B cell (primary cell): ENCODE data around the gene TGFBR2. TPM values are rescaled to one million over a fixed set of nuclear protein-coding genes. Genes with fewer than 3 reads are reported as not detected.
A peak's percentile ranks its signal among the peaks of the same experiment; 100 is the strongest.

Source experiments
- ATAC-seq: fragments of 200-7000 bp; cut with Tn5 transposase; one replicate; pipeline ENCODE4 v1.10.0; 2021; ENCODE audit warnings: low read depth, mild to moderate bottlenecking, moderate number of reproducible peaks, moderate library complexity
- CTCF ChIA-PET: fragments of 350-600 bp; sonication (Branson Sonifier 250); formaldehyde crosslinking; loops from one replicate; lab custom pipeline; 2021; ENCODE audit warnings: antibody characterized with exemption, inconsistent platforms; lab: Charles Lee
- POLR2A ChIA-PET: fragments of 350-600 bp; sonication (Branson Sonifier 250); formaldehyde crosslinking; loops from one replicate; lab custom pipeline; 2021; ENCODE audit warnings: antibody characterized with exemption; lab: Charles Lee
- DNase-seq: peaks from one replicate; pipeline ENCODE4 v3.0.0; 2013
- H2AFZ ChIP-seq: 2 replicates; pipeline ENCODE4 v1.6.1; 2012; ENCODE audit warnings: mild to moderate bottlenecking, low read depth, low read length; ENCODE audit not compliant: insufficient read depth, poor library complexity, severe bottlenecking
- H3K27ac ChIP-seq, 2 donors: 1 replicate in 1 of 2; 2 replicates in 1 of 2; pipeline ENCODE4 v1.5.1; 2012 to 2013; ENCODE audit warnings: low read length in 2 of 2, mild to moderate bottlenecking in 2 of 2, moderate library complexity in 1 of 2
- H3K27me3 ChIP-seq, 4 experiments: fragments of 200-600 bp in 1 of 4; sonication (generic) in 1 of 4; replicated peaks in 1 of 4; 1 replicate in 2 of 4; 2 replicates in 2 of 4; pipeline versions ENCODE4 v1.6.1 to v1.7.0; 2013 to 2016; ENCODE audit warnings: low read length in 3 of 4, mild to moderate bottlenecking in 2 of 4, mixed read lengths in 1 of 4, moderate library complexity in 1 of 4; ENCODE audit not compliant: insufficient read depth in 4 of 4, control insufficient read depth in 3 of 4; ENCODE audit errors: control extremely low read depth in 1 of 4
- H3K36me3 ChIP-seq, 2 experiments: replicated peaks in 1 of 2; 1 replicate in 1 of 2; 2 replicates in 1 of 2; pipeline versions ENCODE4 v1.6.1 to v1.7.1; 2013; ENCODE audit warnings: low read length in 1 of 2; ENCODE audit not compliant: insufficient read depth in 2 of 2, control insufficient read depth in 1 of 2; ENCODE audit errors: control extremely low read depth in 1 of 2, extremely low read depth in 1 of 2
- H3K4me1 ChIP-seq, 2 donors: fragments of 200-600 bp in 1 of 2; sonication (generic) in 1 of 2; 1 replicate in 1 of 2; 2 replicates in 1 of 2; pipeline versions ENCODE4 v1.5.1 to v1.6.1; 2013 to 2017; ENCODE audit warnings: low read length in 2 of 2; ENCODE audit not compliant: control insufficient read depth in 2 of 2, insufficient read depth in 2 of 2
- H3K4me2 ChIP-seq: replicated peaks from 2 replicates; pipeline ENCODE3; 2012; ENCODE audit warnings: mild to moderate bottlenecking, low read depth, low read length; ENCODE audit not compliant: poor library complexity, severe bottlenecking
- H3K4me3 ChIP-seq, 5 experiments: fragments of 200-600 bp in 1 of 5; sonication (generic) in 1 of 5; 1 replicate in 3 of 5; 2 replicates in 2 of 5; pipeline versions ENCODE4 v1.5.1 to v1.7.0; 2011 to 2016; ENCODE audit warnings: low read length in 4 of 5, mild to moderate bottlenecking in 4 of 5, low read depth in 2 of 5, control low read depth in 1 of 5, moderate library complexity in 1 of 5; ENCODE audit not compliant: insufficient read depth in 1 of 5; ENCODE audit errors: control extremely low read depth in 1 of 5, extremely low read depth in 1 of 5
- H3K79me2 ChIP-seq: fragments of 200-600 bp; sonication (generic); one replicate; pipeline ENCODE4 v1.6.0; 2016; ENCODE audit warnings: low read length; ENCODE audit not compliant: control insufficient read depth, insufficient read depth
- H3K9ac ChIP-seq: fragments of 200-600 bp; sonication (generic); 2 replicates; pipeline ENCODE4 v1.6.1; 2017; ENCODE audit warnings: mild to moderate bottlenecking, low read length, moderate library complexity
- H3K9me3 ChIP-seq, 3 donors: one replicate each; pipeline versions ENCODE4 v1.6.1 to v1.7.1; 2013; ENCODE audit warnings: low read length in 2 of 3; ENCODE audit not compliant: control insufficient read depth in 2 of 3, insufficient read depth in 1 of 3; ENCODE audit errors: control extremely low read depth in 1 of 3
- H4K20me1 ChIP-seq: 2 replicates; pipeline ENCODE4 v1.6.0; 2012; ENCODE audit warnings: mild to moderate bottlenecking, low read length; ENCODE audit not compliant: insufficient read depth, control insufficient read depth, poor library complexity, severe bottlenecking
- H3K27ac Mint-ChIP-seq: one replicate; pipeline ENCODE4 v1.8.0; 2021; ENCODE audit warnings: mixed read lengths
- H3K27me3 Mint-ChIP-seq: one replicate; pipeline ENCODE4 v1.8.0; 2021; ENCODE audit warnings: mixed read lengths
- H3K4me1 Mint-ChIP-seq: one replicate; pipeline ENCODE4 v1.8.0; 2021; ENCODE audit warnings: mixed read lengths
- H3K4me3 Mint-ChIP-seq: one replicate; pipeline ENCODE4 v1.8.0; 2021; ENCODE audit warnings: mixed read lengths
- H3K9me3 Mint-ChIP-seq: one replicate; pipeline ENCODE4 v1.8.0; 2022; ENCODE audit warnings: mixed read lengths; ENCODE audit not compliant: insufficient read depth
- CTCF ChIP-seq: fragments of 200-600 bp; IDR thresholded peaks from one replicate; pipeline ENCODE4 v1.8.0; 2022; ENCODE audit warnings: antibody characterized with exemption, mild to moderate bottlenecking
- EZH2 ChIP-seq: IDR thresholded peaks from 2 replicates; pipeline ENCODE4 v1.6.1; 2012; ENCODE audit warnings: borderline replicate concordance, low read depth, mild to moderate bottlenecking, moderate library complexity, low read length; ENCODE audit not compliant: insufficient read depth, poor library complexity, severe bottlenecking
- WGBS: methylation state at CpG from one replicate; pipeline ENCODE4 v1.1.5; 2013; ENCODE audit warnings: missing lambda C conversion rate; ENCODE audit not compliant: insufficient coverage; 5-methylcytosine and 5-hydroxymethylcytosine counted together
- intact Hi-C: fragments of 100-400 bp; cut with micrococcal nuclease; formaldehyde crosslinking; loops from one replicate; pipeline ENCODE4 v1.10.0; 2022
- polyA plus RNA-seq: library from polyadenylated mRNA; depleted of rRNA; stranded (reverse); fragments of >200 nt; gene quantifications from 2 replicates; pipeline ENCODE4 v1.2.3, GENCODE V29; 2012
- total RNA-seq, 2 donors: library from RNA; stranded (reverse); fragments of 120-200 nt in 1 of 2; gene quantifications; 1 replicate in 1 of 2; 2 replicates in 1 of 2; pipeline versions ENCODE4 v1.2.3 to v1.2.4, GENCODE V29; 2013 to 2022

Gene TGFBR2
- total and polyA plus RNA-seq, 2 donors (not counting 1 experiment from before 2014, with no cell fraction given) = 68.7 to 189 TPM

- Histone ChIP-seq H3K4me2 (peak overlapping the region; percentile 59), H3K4me1 (peaks cover 93 to 100% of the 10 kb centered on the region in 2 donors), H3K4me3 (peak overlapping the region in 1 of 5 experiments; percentile 15), H3K79me2 (peaks cover 100% of the 10 kb centered on the region), H3K27ac (peak overlapping the region; percentile 42 to 89), H3K9me3 (no peaks in the 10 kb centered on the region), H3K36me3 (peaks cover 4 to 41% of the 10 kb centered on the region in 2 experiments), H3K9ac (peak overlapping the region; percentile 18), H4K20me1 (peaks cover 17% of the 10 kb centered on the region), H3K27me3 (no peaks in the 10 kb centered on the region), H2AFZ (no peak overlapping the region)
- ChIA-PET POLR2A (no interaction called here), CTCF (interaction anchor here (1.5 to 2.9 kb wide), 2 partner anchors 8 to 13 kb away, joined by 4 to 14 read pairs; no protein-coding TSS in a partner anchor)
- Mint-ChIP-seq H3K27ac (peak overlapping the region; percentile 85), H3K27me3 (no peaks in the 10 kb centered on the region), H3K4me1 (peaks cover 92% of the 10 kb centered on the region), H3K9me3 (no peaks in the 10 kb centered on the region), H3K4me3 (peak overlapping the region; percentile 71)
- no CpG with 5 or more reads among the region's 2 CpGs for WGBS
- TF ChIP-seq CTCF (no peak), EZH2 (no peak)
- DNase-seq = no peak
- no peak for ATAC-seq
- intact Hi-C loops = loop anchor here (1.0 to 5.0 kb wide), 2 partner anchors 8 to 36 kb away; no protein-coding TSS in a partner anchor
Observed at GRCh38 chr3:30621576-30621975, 15.2 kb downstream of the TGFBR2 start.

- H3K4me3 ChIP-seq = peak overlapping the region in 1 of 5 experiments; percentile 12
- no peaks in the 10 kb centered on the region for H3K27me3 ChIP-seq
- H3K36me3 ChIP-seq = peaks cover 4 to 47% of the 10 kb centered on the region in 2 experiments
- Mint-ChIP-seq H3K4me3 (peak overlapping the region; percentile 71), H3K27ac (peak overlapping the region; percentile 85), H3K27me3 (no peaks in the 10 kb centered on the region), H3K9me3 (no peaks in the 10 kb centered on the region), H3K4me1 (peaks cover 92% of the 10 kb centered on the region)
- TF ChIP-seq CTCF = no peak
- TF ChIP-seq EZH2 = no peak
- peaks cover 93 to 100% of the 10 kb centered on the region in 2 donors for H3K4me1 ChIP-seq
- H3K9ac ChIP-seq = peak overlapping the region; percentile 19
- peak overlapping the region; percentile 59 for H3K4me2 ChIP-seq
- H4K20me1 ChIP-seq = peaks cover 12% of the 10 kb centered on the region
- intact Hi-C loops = loop anchor here (5.0 kb wide), 1 partner anchor 35 kb away; no protein-coding TSS in a partner anchor
- DNase-seq (no peak), ATAC-seq (no peak)
- peak overlapping the region; percentile 42 to 89 for H3K27ac ChIP-seq
- CTCF ChIA-PET = interaction anchor here (0.7 to 2.9 kb wide), 4 partner anchors 9 to 505 kb away, joined by 3 to 14 read pairs (median 4); no protein-coding TSS in a partner anchor
- H3K9me3 ChIP-seq = no peaks in the 10 kb centered on the region
- POLR2A ChIA-PET = interaction anchor here (0.6 to 0.9 kb wide), 2 partner anchors 11 to 168 kb away, joined by 3 to 7 read pairs; no protein-coding TSS in a partner anchor
- peaks cover 100% of the 10 kb centered on the region for H3K79me2 ChIP-seq
- H2AFZ ChIP-seq = no peak overlapping the region
Observed at GRCh38 chr3:30622047-30622545, 15.7 kb downstream of the TGFBR2 start.
